Chondrocyte (in vitro differentiated cells): Measurements from ENCODE around the gene FAM76A. TPM values are rescaled to one million over a fixed set of nuclear protein-coding genes. Genes with fewer than 3 reads are reported as not detected.
"Not testable (repeated sequence)": the region's sequence is repeated elsewhere in the genome, so short reads cannot be mapped to it uniquely, and the experiment has no call there.

ENCODE experiments used
- DNase-seq: peaks from one replicate; pipeline ENCODE4 v3.0.0; 2021; ENCODE audit warnings: mixed read lengths, low spot score
- H3K27ac Mint-ChIP-seq: one replicate; pipeline ENCODE4 v1.8.0; 2021; ENCODE audit warnings: mild to moderate bottlenecking, moderate library complexity, mixed read lengths; ENCODE audit not compliant: unreplicated experiment
- H3K27me3 Mint-ChIP-seq: 2 replicates; pipeline ENCODE4 v1.8.0; 2021; ENCODE audit warnings: low read depth, mixed read lengths
- H3K36me3 Mint-ChIP-seq: 2 replicates; pipeline ENCODE4 v1.8.0; 2021; ENCODE audit warnings: low read depth, mixed read lengths
- H3K4me1 Mint-ChIP-seq: 2 replicates; pipeline ENCODE4 v1.8.0; 2021; ENCODE audit warnings: low read depth, mild to moderate bottlenecking, mixed read lengths
- H3K4me3 Mint-ChIP-seq: one replicate; pipeline ENCODE4 v1.8.0; 2021; ENCODE audit warnings: mild to moderate bottlenecking, moderate library complexity, mixed read lengths; ENCODE audit not compliant: unreplicated experiment
- H3K9me3 Mint-ChIP-seq: 2 replicates; pipeline ENCODE4 v1.8.0; 2021; ENCODE audit warnings: low read depth, mixed read lengths
- total RNA-seq: library from RNA; stranded (reverse); gene quantifications from 3 replicates; pipeline ENCODE4 v1.2.1, GENCODE V29; 2021
- TF ChIP-seq, protein P1 (sequence below): fragments of 200-600 bp; sonication (generic); IDR thresholded peaks from 2 replicates; pipeline ENCODE4 v1.5.0; 2021; ENCODE audit warnings: antibody characterized with exemption, mild to moderate bottlenecking, moderate library complexity

The FAM76A gene
- total RNA-seq, 1 donor from 2014 or later = 13.6 TPM

DNA sequence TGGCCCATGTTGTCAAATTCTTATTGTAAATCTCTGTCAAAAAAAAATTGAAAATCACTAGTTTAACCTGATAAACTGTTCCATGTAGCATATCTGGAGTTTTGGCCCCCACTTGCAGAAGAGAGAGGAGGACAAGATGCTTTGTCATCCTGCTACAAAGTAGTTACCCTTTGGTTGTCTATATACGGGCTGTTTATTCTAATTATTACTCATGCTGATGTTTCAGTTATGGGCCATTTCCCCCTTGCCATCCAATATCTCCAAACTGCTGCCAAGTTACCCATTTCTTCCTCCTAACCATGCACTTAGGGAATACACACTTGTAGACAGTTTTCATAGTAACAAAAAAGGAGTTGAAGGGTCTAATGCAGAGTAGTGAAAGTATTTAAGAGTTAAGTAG lies 69.8 kb downstream of the FAM76A start:
- TF ChIP-seq, protein P1, sequence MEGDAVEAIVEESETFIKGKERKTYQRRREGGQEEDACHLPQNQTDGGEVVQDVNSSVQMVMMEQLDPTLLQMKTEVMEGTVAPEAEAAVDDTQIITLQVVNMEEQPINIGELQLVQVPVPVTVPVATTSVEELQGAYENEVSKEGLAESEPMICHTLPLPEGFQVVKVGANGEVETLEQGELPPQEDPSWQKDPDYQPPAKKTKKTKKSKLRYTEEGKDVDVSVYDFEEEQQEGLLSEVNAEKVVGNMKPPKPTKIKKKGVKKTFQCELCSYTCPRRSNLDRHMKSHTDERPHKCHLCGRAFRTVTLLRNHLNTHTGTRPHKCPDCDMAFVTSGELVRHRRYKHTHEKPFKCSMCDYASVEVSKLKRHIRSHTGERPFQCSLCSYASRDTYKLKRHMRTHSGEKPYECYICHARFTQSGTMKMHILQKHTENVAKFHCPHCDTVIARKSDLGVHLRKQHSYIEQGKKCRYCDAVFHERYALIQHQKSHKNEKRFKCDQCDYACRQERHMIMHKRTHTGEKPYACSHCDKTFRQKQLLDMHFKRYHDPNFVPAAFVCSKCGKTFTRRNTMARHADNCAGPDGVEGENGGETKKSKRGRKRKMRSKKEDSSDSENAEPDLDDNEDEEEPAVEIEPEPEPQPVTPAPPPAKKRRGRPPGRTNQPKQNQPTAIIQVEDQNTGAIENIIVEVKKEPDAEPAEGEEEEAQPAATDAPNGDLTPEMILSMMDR = no peak
- peaks cover 35% of the 10 kb centered on the region for H3K36me3 Mint-ChIP-seq
- no peak overlapping the region for H3K27ac Mint-ChIP-seq
- H3K4me3 Mint-ChIP-seq = no peak overlapping the region
- no peaks in the 10 kb centered on the region for H3K4me1 Mint-ChIP-seq
- H3K9me3 Mint-ChIP-seq = no peaks in the 10 kb centered on the region
- H3K27me3 Mint-ChIP-seq = no peaks in the 10 kb centered on the region
- DNase-seq = no peak

DNA sequence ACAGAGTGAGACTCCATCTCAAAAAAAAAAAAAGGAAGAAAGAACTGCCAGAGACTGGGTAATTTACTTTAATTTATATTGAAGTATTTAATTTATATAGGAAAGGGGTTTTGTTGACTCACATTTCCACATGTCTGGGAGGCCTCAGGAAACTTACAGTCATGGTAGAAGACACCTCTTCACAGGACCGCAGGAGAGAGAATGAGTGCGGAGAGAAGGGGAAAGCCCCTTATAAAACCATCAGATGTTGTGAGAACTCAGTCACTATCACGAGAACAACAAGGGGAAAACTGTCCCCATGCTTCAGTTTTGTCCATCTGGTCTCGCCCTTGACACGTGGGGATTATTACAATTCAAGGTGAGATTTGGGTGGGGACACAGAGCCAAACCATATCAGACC lies 79.0 kb downstream of the FAM76A start:
- Mint-ChIP-seq H3K36me3 (peaks cover 19% of the 10 kb centered on the region), H3K9me3 (no peaks in the 10 kb centered on the region), H3K4me1 (peaks cover 5% of the 10 kb centered on the region), H3K27ac (no peak overlapping the region), H3K4me3 (no peak overlapping the region), H3K27me3 (no peaks in the 10 kb centered on the region)
- DNase-seq = no peak
- TF ChIP-seq, protein P1 = no peak

DNA sequence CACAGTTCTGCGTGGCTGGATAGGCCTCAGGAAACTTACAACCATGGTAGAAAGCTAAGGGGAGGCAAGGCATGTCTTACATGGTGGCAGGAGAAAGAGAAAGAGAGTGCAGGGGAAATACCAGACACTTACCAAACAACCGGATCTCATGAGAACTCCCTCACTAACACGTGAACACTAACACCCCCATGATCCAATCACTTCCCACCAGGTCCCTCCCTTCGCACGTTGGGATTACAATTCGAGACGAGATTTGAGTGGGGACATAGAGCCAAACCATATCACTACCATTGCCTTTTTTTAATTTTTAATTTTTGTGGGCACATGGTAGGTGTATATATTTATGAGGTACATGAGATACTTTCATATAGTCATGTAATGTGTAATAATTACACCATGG lies 81.0 kb downstream of the FAM76A start:
- H3K9me3 Mint-ChIP-seq = no peaks in the 10 kb centered on the region
- TF ChIP-seq, protein P1 = no peak
- no peaks in the 10 kb centered on the region for H3K27me3 Mint-ChIP-seq
- H3K4me1 Mint-ChIP-seq = peaks cover 5% of the 10 kb centered on the region
- H3K4me3 Mint-ChIP-seq = no peak overlapping the region
- peaks cover 16% of the 10 kb centered on the region for H3K36me3 Mint-ChIP-seq
- H3K27ac Mint-ChIP-seq = no peak overlapping the region
- no peak for DNase-seq

DNA sequence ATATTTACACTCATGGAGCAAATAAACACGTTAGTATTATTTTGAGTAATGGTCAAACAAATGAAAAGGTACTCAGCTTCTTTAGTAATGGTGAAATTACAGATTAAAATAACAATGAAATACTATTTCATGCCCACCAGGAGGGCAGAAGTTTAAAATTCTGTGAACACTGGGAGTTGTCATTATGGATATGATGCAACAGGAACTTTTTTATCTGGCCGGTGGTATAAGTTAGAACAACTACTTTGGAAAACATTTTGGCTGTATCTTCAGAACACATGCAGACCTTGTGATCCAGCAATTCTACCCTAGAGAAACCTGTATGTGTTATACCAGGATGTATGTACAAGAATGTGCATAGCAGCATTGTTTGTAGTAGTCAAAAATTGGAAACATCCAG lies 81.6 kb downstream of the FAM76A start:
- Mint-ChIP-seq H3K36me3 (peaks cover 13% of the 10 kb centered on the region), H3K9me3 (no peaks in the 10 kb centered on the region), H3K4me3 (no peak overlapping the region), H3K27me3 (no peaks in the 10 kb centered on the region), H3K4me1 (peaks cover 5% of the 10 kb centered on the region), H3K27ac (no peak overlapping the region)
- DNase-seq = no peak
- TF ChIP-seq, protein P1 = no peak

DNA sequence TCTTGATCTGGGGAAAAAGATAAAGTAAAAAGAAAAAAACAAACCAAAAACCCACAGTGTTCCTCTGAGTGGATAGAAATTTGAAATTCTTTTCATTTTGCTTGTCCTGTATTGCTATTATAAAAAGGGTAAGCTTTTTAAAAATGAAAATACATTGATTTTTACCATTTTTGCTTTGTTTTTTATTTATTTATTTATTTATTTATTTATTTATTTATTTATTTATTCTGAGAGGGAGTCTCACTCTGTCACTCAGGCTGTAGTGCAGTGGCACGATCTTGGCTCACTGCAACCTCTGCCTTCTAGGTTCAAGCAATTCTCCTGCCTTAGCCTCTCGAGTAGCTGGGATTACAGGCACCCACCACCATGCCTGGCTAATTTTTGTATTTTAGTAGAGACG lies 82.4 kb downstream of the FAM76A start:
- H3K4me3 Mint-ChIP-seq, H3K9me3 Mint-ChIP-seq, H3K27ac Mint-ChIP-seq, DNase-seq, H3K27me3 Mint-ChIP-seq, H3K4me1 Mint-ChIP-seq: not testable (repeated sequence)
- peaks cover 15% of the 10 kb centered on the region for H3K36me3 Mint-ChIP-seq

DNA sequence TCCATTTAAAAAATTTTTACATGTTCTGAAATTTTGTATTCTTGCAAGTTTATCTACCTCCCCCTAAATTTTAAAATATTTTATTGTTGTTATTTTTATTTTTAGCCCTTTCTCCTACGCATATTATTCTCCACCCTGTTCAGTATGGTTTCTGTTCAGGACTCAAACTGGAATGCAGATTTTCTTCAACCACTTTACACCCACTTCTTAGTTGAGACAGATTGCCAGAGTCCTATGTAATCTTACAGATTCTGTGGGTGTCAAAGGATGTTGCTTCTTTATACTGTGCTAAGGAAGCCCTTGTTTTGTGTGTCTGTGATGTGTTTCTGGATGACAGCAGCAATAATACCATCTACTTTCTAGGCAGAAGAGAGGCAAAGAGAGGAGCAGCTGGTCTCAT lies 84.1 kb downstream of the FAM76A start:
- H3K9me3 Mint-ChIP-seq = no peaks in the 10 kb centered on the region
- H3K27me3 Mint-ChIP-seq = no peaks in the 10 kb centered on the region
- H3K36me3 Mint-ChIP-seq = peaks cover 13% of the 10 kb centered on the region
- no peak overlapping the region for H3K27ac Mint-ChIP-seq
- TF ChIP-seq, protein P1 = no peak
- no peak for DNase-seq
- peaks cover 5% of the 10 kb centered on the region for H3K4me1 Mint-ChIP-seq
- no peak overlapping the region for H3K4me3 Mint-ChIP-seq
